Endothelial cell of umbilical vein (primary cell): ENCODE data around the gene MPHOSPH8. TPM values are rescaled to one million over a fixed set of nuclear protein-coding genes. Genes with fewer than 3 reads are reported as not detected.

ENCODE experiments used
- BruUV-seq: library from RNA; stranded (reverse); fragments of 400-500 nt; replicated peaks from 2 replicates; lab custom pipeline; 2021; lab: Mats Ljungman, UMichigan
- CTCF ChIA-PET: fragments of 300-600, 350-600 bp; sonication (Branson Sonifier 250); formaldehyde crosslinking; loops from one replicate; lab custom pipeline; 2021; ENCODE audit warnings: antibody characterized with exemption, inconsistent platforms; lab: Charles Lee
- POLR2A ChIA-PET: fragments of 300-600, 350-600 bp; sonication (Branson Sonifier 250); formaldehyde crosslinking; loops from one replicate; lab custom pipeline; 2021; ENCODE audit warnings: antibody characterized with exemption, inconsistent platforms; lab: Charles Lee
- DNase-seq: peaks from one replicate; pipeline ENCODE4 v3.0.0-alpha.2; 2011; ENCODE audit warnings: low read depth, low spot score
- FAIRE-seq: peaks from 2 replicates; lab custom pipeline; 2011; peaks lifted over from hg19 to GRCh38; lab: Jason Lieb, UNC
- H2AFZ ChIP-seq: 2 replicates; pipeline ENCODE4 v1.6.0; 2012; ENCODE audit warnings: low read depth, low read length, control low read depth, inconsistent platforms
- H3K27ac ChIP-seq: 2 replicates; pipeline ENCODE4 v1.5.1; 2011; ENCODE audit warnings: low read depth, mild to moderate bottlenecking, control low read depth, low read length, moderate library complexity; ENCODE audit not compliant: insufficient read depth
- H3K27me3 ChIP-seq, 2 experiments: 2 replicates each; pipeline versions ENCODE4 v1.6.0 to v1.6.1; 2011; ENCODE audit warnings: low read length in 2 of 2, mixed read lengths in 1 of 2; ENCODE audit not compliant: control insufficient read depth in 2 of 2, insufficient read depth in 2 of 2
- H3K36me3 ChIP-seq, 2 experiments: 2 replicates in 1 of 2; 3 replicates in 1 of 2; pipeline ENCODE4 v1.5.1; 2011; ENCODE audit warnings: low read length in 2 of 2, mild to moderate bottlenecking in 1 of 2, moderate library complexity in 1 of 2; ENCODE audit not compliant: control insufficient read depth in 2 of 2, insufficient read depth in 2 of 2; ENCODE audit errors: extremely low read depth in 1 of 2
- H3K4me1 ChIP-seq: 3 replicates; pipeline ENCODE4 v1.5.1; 2011; ENCODE audit warnings: mild to moderate bottlenecking, low read length; ENCODE audit not compliant: control insufficient read depth, insufficient read depth; ENCODE audit errors: extremely low read depth
- H3K4me2 ChIP-seq: 2 replicates; pipeline ENCODE4 v1.6.1; 2011; ENCODE audit warnings: low read length, control low read depth, mixed read lengths; ENCODE audit not compliant: insufficient read depth
- H3K4me3 ChIP-seq, 3 experiments: fragments of 200-600 bp in 1 of 3; sonication (generic), shearing (Covaris generic) in 1 of 3; replicated peaks in 1 of 3; 2 replicates each; pipeline ENCODE4 v1.5.1; 2011 to 2016; ENCODE audit warnings: control low read depth in 3 of 3, low read length in 3 of 3, mild to moderate bottlenecking in 2 of 3, inconsistent platforms in 1 of 3, low read depth in 1 of 3, moderate library complexity in 1 of 3; ENCODE audit not compliant: insufficient read depth in 1 of 3
- H3K79me2 ChIP-seq: 2 replicates; pipeline ENCODE4 v1.6.0; 2012; ENCODE audit warnings: low read length, inconsistent platforms; ENCODE audit not compliant: control insufficient read depth, insufficient read depth
- H3K9ac ChIP-seq: replicated peaks from 2 replicates; pipeline ENCODE3; 2011; ENCODE audit warnings: low read length, control low read depth; ENCODE audit not compliant: insufficient read depth; ENCODE audit errors: extremely low read depth
- H3K9me1 ChIP-seq: replicated peaks from 3 replicates; pipeline ENCODE4 v1.6.0; 2011; ENCODE audit warnings: mild to moderate bottlenecking, low read length; ENCODE audit not compliant: control insufficient read depth, insufficient read depth; ENCODE audit errors: extremely low read depth
- H3K9me3 ChIP-seq: replicated peaks from 2 replicates; pipeline ENCODE4 v1.5.1; 2012; ENCODE audit warnings: low read length, inconsistent platforms; ENCODE audit not compliant: control insufficient read depth, insufficient read depth
- H4K20me1 ChIP-seq: replicated peaks from 2 replicates; pipeline ENCODE3; 2011; ENCODE audit warnings: mild to moderate bottlenecking, low read length; ENCODE audit not compliant: control insufficient read depth, insufficient read depth; ENCODE audit errors: extremely low read depth
- CTCF ChIP-seq, 2 donors: IDR thresholded peaks; 1 replicate in 1 of 2; 2 replicates in 1 of 2; pipeline ENCODE4 v1.5.1; 2011; ENCODE audit warnings: low read length in 2 of 2, mild to moderate bottlenecking in 2 of 2, moderate library complexity in 2 of 2, control low read depth in 1 of 2, inconsistent platforms in 1 of 2, low read depth in 1 of 2; ENCODE audit not compliant: insufficient read depth in 1 of 2; ENCODE audit errors: extremely low read depth in 1 of 2
- EZH2 ChIP-seq: IDR thresholded peaks from 2 replicates; pipeline ENCODE4 v1.6.1; 2012; ENCODE audit warnings: borderline replicate concordance, low read depth, mild to moderate bottlenecking, moderate library complexity, low read length, inconsistent platforms; ENCODE audit not compliant: severe bottlenecking
- FOS ChIP-seq: IDR thresholded peaks from 2 replicates; pipeline ENCODE4 v1.6.1; 2011; ENCODE audit warnings: mild to moderate bottlenecking, low read length, moderate library complexity, borderline replicate concordance; ENCODE audit not compliant: insufficient read depth
- GATA2 ChIP-seq: IDR thresholded peaks from 2 replicates; pipeline ENCODE4 v1.7.0; 2011; ENCODE audit warnings: low read depth, mild to moderate bottlenecking, moderate library complexity, mixed read lengths, low read length; ENCODE audit not compliant: insufficient read length, insufficient read depth
- JUN ChIP-seq: IDR thresholded peaks from 2 replicates; pipeline ENCODE4 v1.6.1; 2011; ENCODE audit warnings: borderline replicate concordance, low read depth; ENCODE audit not compliant: insufficient read length, insufficient read depth
- MAX ChIP-seq: IDR thresholded peaks from 2 replicates; pipeline ENCODE4 v1.6.1; 2011; ENCODE audit not compliant: insufficient read depth, insufficient read length
- MYC ChIP-seq: IDR thresholded peaks from one replicate; pipeline ENCODE4 v1.6.1; 2011; ENCODE audit warnings: mild to moderate bottlenecking, low read depth, low read length
- POLR2A ChIP-seq: IDR thresholded peaks from 2 replicates; pipeline ENCODE4 v1.6.1; 2012; ENCODE audit warnings: low read depth, mild to moderate bottlenecking, control low read depth, low read length
- POLR2AphosphoS5 ChIP-seq: IDR thresholded peaks from 2 replicates; pipeline ENCODE4 v1.6.1; 2012; ENCODE audit warnings: low read depth, mild to moderate bottlenecking, control low read depth, low read length, moderate library complexity; ENCODE audit not compliant: insufficient read depth
- dilution Hi-C: fragments of 300-500 bp; cut with MboI; formaldehyde crosslinking; loops from one replicate; pipeline ENCODE4 v1.15.0; 2019; ENCODE audit warnings: low sequenced_read_pairs; ENCODE audit not compliant: extremely low pct_ligation_motif_present
- intact Hi-C: fragments of 100-400 bp; cut with micrococcal nuclease; formaldehyde crosslinking; loops from one replicate; pipeline ENCODE4 v1.10.0; 2022
- polyA plus RNA-seq, 4 experiments: library from polyadenylated mRNA; depleted of rRNA in 3 of 4; stranded (reverse) in 3 of 4; unstranded in 1 of 4; fragments of >200 nt; gene quantifications; 2 replicates each; pipeline versions ENCODE4 v1.2.1 to v1.2.3, GENCODE V29; 2011 to 2012; ENCODE audit warnings: missing spikeins in 1 of 4
- total RNA-seq: library from RNA; stranded (reverse); gene quantifications from 2 replicates; pipeline ENCODE4 v1.2.3, GENCODE V29; 2021

Gene MPHOSPH8
- total and polyA plus RNA-seq, 2 donors (not counting 3 experiments of a cell fraction or from before 2014, with no cell fraction given), result 16.2 to 31.5 TPM

- H3K9me1 ChIP-seq, result no peaks in the 10 kb centered on the region
- CTCF ChIA-PET, result no interaction called here
- no peaks in the 10 kb centered on the region for H3K36me3 ChIP-seq
- no peak overlapping the region for H3K27ac ChIP-seq
- BruUV-seq, result no TSS peak
- no peak for TF ChIP-seq MYC
- no peak for TF ChIP-seq POLR2A
- TF ChIP-seq MAX, result no peak
- TF ChIP-seq POLR2AphosphoS5, result no peak
- TF ChIP-seq JUN, result no peak
- TF ChIP-seq FOS, result no peak
- TF ChIP-seq GATA2, result no peak
- POLR2A ChIA-PET, result no interaction called here
- H3K9ac ChIP-seq, result no peak overlapping the region
- no peak overlapping the region for H2AFZ ChIP-seq
- no peaks in the 10 kb centered on the region for H4K20me1 ChIP-seq
- FAIRE-seq (no peak), DNase-seq (no peak)
- intact Hi-C loops (no loop called here), dilution Hi-C loops (no loop called here)
- peaks cover 16% of the 10 kb centered on the region for H3K79me2 ChIP-seq
- H3K4me3 ChIP-seq, result no peak overlapping the region
- H3K4me2 ChIP-seq, result no peak overlapping the region
- no peaks in the 10 kb centered on the region for H3K27me3 ChIP-seq
- peaks cover 5% of the 10 kb centered on the region for H3K4me1 ChIP-seq
- no peaks in the 10 kb centered on the region for H3K9me3 ChIP-seq
Measured at GRCh38 chr13:19685034-19685433, 51.6 kb downstream of the MPHOSPH8 start.

- Histone ChIP-seq H3K36me3 (no peaks in the 10 kb centered on the region), H3K27me3 (no peaks in the 10 kb centered on the region), H2AFZ (no peak overlapping the region), H3K4me3 (no peak overlapping the region), H3K79me2 (peaks cover 16% of the 10 kb centered on the region), H3K9ac (no peak overlapping the region), H3K4me1 (peaks cover 5% of the 10 kb centered on the region), H3K9me3 (no peaks in the 10 kb centered on the region), H4K20me1 (no peaks in the 10 kb centered on the region), H3K4me2 (no peak overlapping the region), H3K27ac (no peak overlapping the region), H3K9me1 (no peaks in the 10 kb centered on the region)
- intact Hi-C loops, result no loop called here
- no TSS peak for BruUV-seq
- dilution Hi-C loops, result no loop called here
- no peak for DNase-seq
- CTCF ChIA-PET, result no interaction called here
- FAIRE-seq, result no peak
- TF ChIP-seq GATA2 (no peak), MAX (no peak), EZH2 (no peak), FOS (no peak), MYC (no peak), JUN (no peak), POLR2AphosphoS5 (no peak), CTCF (IDR thresholded peaks at IDR 0.05; ENCODE audit: extremely low read depth in 1 of 2, insufficient read depth in 1 of 2, low read depth in 1 of 2, low read length in 2 of 2) (no peak), POLR2A (no peak)
- POLR2A ChIA-PET, result no interaction called here
Measured at GRCh38 chr13:19685437-19685836, 52.0 kb downstream of the MPHOSPH8 start.
